Ishikawa (cell line): ENCODE results near the gene AK4.
A peak's percentile ranks its signal among the peaks of the same experiment; 100 is the strongest.

ENCODE experiments used
- CEBPB ChIP-seq: IDR thresholded peaks from 2 replicates; pipeline ENCODE4 v1.6.1; 2012
- CREB1 ChIP-seq: IDR thresholded peaks from 2 replicates; pipeline ENCODE4 v1.6.1; 2012; ENCODE audit warnings: low read depth
- EGR1 ChIP-seq: IDR thresholded peaks from 2 replicates; pipeline ENCODE4 v1.6.1; 2012
- EP300 ChIP-seq: IDR thresholded peaks from 2 replicates; pipeline ENCODE4 v1.6.1; 2012; ENCODE audit warnings: borderline replicate concordance
- FOXM1 ChIP-seq: IDR thresholded peaks from 2 replicates; pipeline ENCODE4 v1.6.1; 2012; ENCODE audit warnings: low read depth, borderline replicate concordance
- MAX ChIP-seq: IDR thresholded peaks from 2 replicates; pipeline ENCODE4 v1.6.1; 2012
- NFIC ChIP-seq: IDR thresholded peaks from 2 replicates; pipeline ENCODE4 v1.6.1; 2012
- RAD21 ChIP-seq: IDR thresholded peaks from 2 replicates; pipeline ENCODE4 v1.6.1; 2012; ENCODE audit warnings: low read depth
- REST ChIP-seq: IDR thresholded peaks from 2 replicates; pipeline ENCODE4 v1.6.1; 2012; ENCODE audit warnings: low read depth, mild to moderate bottlenecking
- TAF1 ChIP-seq: IDR thresholded peaks from 2 replicates; pipeline ENCODE4 v1.6.1; 2012; ENCODE audit warnings: low read depth, mild to moderate bottlenecking
- TCF12 ChIP-seq: IDR thresholded peaks from 2 replicates; pipeline ENCODE4 v1.6.1; 2012; ENCODE audit warnings: low read depth
- TEAD4 ChIP-seq: IDR thresholded peaks from 2 replicates; pipeline ENCODE4 v1.6.1; 2012
- USF1 ChIP-seq: IDR thresholded peaks from 2 replicates; pipeline ENCODE4 v1.6.1; 2012
- YY1 ChIP-seq: IDR thresholded peaks from 2 replicates; pipeline ENCODE4 v1.6.1; 2012; ENCODE audit warnings: low read depth
- ZBTB7A ChIP-seq: IDR thresholded peaks from 2 replicates; pipeline ENCODE4 v1.6.1; 2012; ENCODE audit warnings: low read depth

The AK4 gene

GRCh38 chr1:65148548-65149350, 746 bp downstream of the AK4 start:
- TF ChIP-seq ZBTB7A (0 out of 2 replicates have a peak, but pooled peaks have one; percentile 31), CEBPB (no peak), MAX (peak; percentile 60; the same call in 1 of the 2 replicates), FOXM1 (no peak), CREB1 (no peak), EGR1 (no peak)

GRCh38 chr1:65149351-65150107, 1.5 kb downstream of the AK4 start:
- TF ChIP-seq EP300 (no peak), TCF12 (no peak), MAX (no peak), RAD21 (no peak), REST (no peak), TEAD4 (no peak), EGR1 (no peak), CREB1 (no peak), CEBPB (no peak), TAF1 (no peak), YY1 (no peak), NFIC (no peak), ZBTB7A (no peak), FOXM1 (no peak), USF1 (no peak)

- TF ChIP-seq TEAD4, result no peak
- TF ChIP-seq EP300, result no peak
- no peak for TF ChIP-seq FOXM1
- no peak for TF ChIP-seq RAD21
- TF ChIP-seq NFIC, result no peak
These were observed 2.1 kb downstream of the AK4 start for GRCh38 chr1:65150108-65150463.

- TF ChIP-seq TAF1, result no peak
- no peak for TF ChIP-seq TEAD4
- no peak for TF ChIP-seq MAX
- no peak for TF ChIP-seq CEBPB
These were observed 2.7 kb downstream of the AK4 start for GRCh38 chr1:65150583-65151263.

- TF ChIP-seq TAF1 (no peak), TCF12 (no peak), REST (no peak), TEAD4 (no peak), MAX (no peak), YY1 (no peak), USF1 (no peak), CREB1 (no peak), ZBTB7A (no peak)
These were observed 3.6 kb downstream of the AK4 start for GRCh38 chr1:65151641-65152040.
